Measurements from ENCODE around the gene BAIAP2L1.
"Not testable (repeated sequence)": the region's sequence is repeated elsewhere in the genome, so short reads cannot be mapped to it uniquely, and the experiment has no call there.

BAIAP2L1 gene

GRCh38 chr7:98319176-98319575 is 81.7 kb downstream of the BAIAP2L1 start:
- no peaks in the 10 kb centered on the region for H3K27me3 ChIP-seq (ENCODE audit: insufficient read depth, low read depth, severe bottlenecking)
- DNase-seq, result no peak
- TF ChIP-seq CTCF (IDR thresholded peaks at IDR 0.05; ENCODE audit: low read depth, low read length), result no peak
- H3K9me3 ChIP-seq (ENCODE audit: severe bottlenecking), result no peaks in the 10 kb centered on the region
- no peak overlapping the region for H3K4me3 ChIP-seq (ENCODE audit: low read depth, low read length)
- peaks cover 27% of the 10 kb centered on the region for H3K36me3 ChIP-seq
- no peak overlapping the region for H3K27ac ChIP-seq

GRCh38 chr7:98317366-98318040 is 83.4 kb downstream of the BAIAP2L1 start:
- H3K27ac ChIP-seq, result no peak overlapping the region
- TF ChIP-seq CTCF (IDR thresholded peaks at IDR 0.05; ENCODE audit: low read depth, low read length), result no peak
- no peaks in the 10 kb centered on the region for H3K27me3 ChIP-seq (ENCODE audit: insufficient read depth, low read depth, severe bottlenecking)
- DNase-seq, result no peak
- H3K4me3 ChIP-seq (ENCODE audit: low read depth, low read length), result no peak overlapping the region
- H3K9me3 ChIP-seq (ENCODE audit: severe bottlenecking), result no peaks in the 10 kb centered on the region
- H3K36me3 ChIP-seq, result peaks cover 37% of the 10 kb centered on the region

GRCh38 chr7:98315994-98316527 is 84.8 kb downstream of the BAIAP2L1 start:
- not testable (repeated sequence) for H3K27me3 ChIP-seq (ENCODE audit: insufficient read depth, low read depth, severe bottlenecking); H3K4me3 ChIP-seq (ENCODE audit: low read depth, low read length); H3K27ac ChIP-seq; H3K9me3 ChIP-seq (ENCODE audit: severe bottlenecking); DNase-seq
- peaks cover 47% of the 10 kb centered on the region for H3K36me3 ChIP-seq

- peaks cover 52% of the 10 kb centered on the region for H3K36me3 ChIP-seq
- no peak for DNase-seq
- H3K4me3 ChIP-seq (ENCODE audit: low read depth, low read length), result no peak overlapping the region
- H3K27me3 ChIP-seq (ENCODE audit: insufficient read depth, low read depth, severe bottlenecking), result no peaks in the 10 kb centered on the region
- no peak for TF ChIP-seq CTCF (IDR thresholded peaks at IDR 0.05; ENCODE audit: low read depth, low read length)
- no peak overlapping the region for H3K27ac ChIP-seq
- H3K9me3 ChIP-seq (ENCODE audit: severe bottlenecking), result no peaks in the 10 kb centered on the region
Measured at GRCh38 chr7:98315318-98315993, 85.4 kb downstream of the BAIAP2L1 start.

GRCh38 chr7:98314469-98314868 is 86.4 kb downstream of the BAIAP2L1 start:
- no peaks in the 10 kb centered on the region for H3K9me3 ChIP-seq (ENCODE audit: severe bottlenecking)
- peaks cover 58% of the 10 kb centered on the region for H3K36me3 ChIP-seq
- no peak overlapping the region for H3K27ac ChIP-seq
- H3K4me3 ChIP-seq (ENCODE audit: low read depth, low read length), result no peak overlapping the region
- no peaks in the 10 kb centered on the region for H3K27me3 ChIP-seq (ENCODE audit: insufficient read depth, low read depth, severe bottlenecking)
- no peak for TF ChIP-seq CTCF (IDR thresholded peaks at IDR 0.05; ENCODE audit: low read depth, low read length)
- DNase-seq, result no peak

GRCh38 chr7:98312201-98312600 is 88.7 kb downstream of the BAIAP2L1 start:
- Histone ChIP-seq H3K27me3 (ENCODE audit: insufficient read depth, low read depth, severe bottlenecking) (no peaks in the 10 kb centered on the region), H3K4me3 (ENCODE audit: low read depth, low read length) (no peak overlapping the region), H3K9me3 (ENCODE audit: severe bottlenecking) (no peaks in the 10 kb centered on the region), H3K36me3 (peaks cover 74% of the 10 kb centered on the region), H3K27ac (peak overlapping the region; percentile 54)
- TF ChIP-seq CTCF (IDR thresholded peaks at IDR 0.05; ENCODE audit: low read depth, low read length), result no peak
- DNase-seq, result peak; percentile 63

Data from WERI-Rb-1 (cell line).